ENCODE results near the gene TBPL2.

GRCh38 chr14:55404173-55404854 lies 36.1 kb downstream of the TBPL2 start:
- TF ChIP-seq SP1 (IDR thresholded peaks at IDR 0.05; ENCODE audit: low read depth) (no peak), CTCF (IDR thresholded peaks at IDR 0.05 in 2 of 3, conservative IDR thresholded peaks at IDR 0.05 in 1 of 3; ENCODE audit: borderline replicate concordance in 1 of 3, insufficient read depth in 1 of 3, low read depth in 2 of 3, low read length in 2 of 3) (no peak), JUND (IDR thresholded peaks at IDR 0.05) (no peak), POLR2A (IDR thresholded peaks at IDR 0.05; ENCODE audit: borderline replicate concordance, extremely low read depth, insufficient read depth, insufficient read length) (no peak), YY1 (IDR thresholded peaks at IDR 0.05; ENCODE audit: extremely low read depth, insufficient replicate concordance, low read depth, low read length) (no peak), EZH2phosphoT487 (IDR thresholded peaks at IDR 0.05; ENCODE audit: borderline replicate concordance) (no peak), POLR2AphosphoS5 (IDR thresholded peaks at IDR 0.05; ENCODE audit: low read depth, low read length) (no peak), EGR1 (IDR thresholded peaks at IDR 0.05; ENCODE audit: low read depth) (no peak)
- TF ChIP-seq, protein P1, sequence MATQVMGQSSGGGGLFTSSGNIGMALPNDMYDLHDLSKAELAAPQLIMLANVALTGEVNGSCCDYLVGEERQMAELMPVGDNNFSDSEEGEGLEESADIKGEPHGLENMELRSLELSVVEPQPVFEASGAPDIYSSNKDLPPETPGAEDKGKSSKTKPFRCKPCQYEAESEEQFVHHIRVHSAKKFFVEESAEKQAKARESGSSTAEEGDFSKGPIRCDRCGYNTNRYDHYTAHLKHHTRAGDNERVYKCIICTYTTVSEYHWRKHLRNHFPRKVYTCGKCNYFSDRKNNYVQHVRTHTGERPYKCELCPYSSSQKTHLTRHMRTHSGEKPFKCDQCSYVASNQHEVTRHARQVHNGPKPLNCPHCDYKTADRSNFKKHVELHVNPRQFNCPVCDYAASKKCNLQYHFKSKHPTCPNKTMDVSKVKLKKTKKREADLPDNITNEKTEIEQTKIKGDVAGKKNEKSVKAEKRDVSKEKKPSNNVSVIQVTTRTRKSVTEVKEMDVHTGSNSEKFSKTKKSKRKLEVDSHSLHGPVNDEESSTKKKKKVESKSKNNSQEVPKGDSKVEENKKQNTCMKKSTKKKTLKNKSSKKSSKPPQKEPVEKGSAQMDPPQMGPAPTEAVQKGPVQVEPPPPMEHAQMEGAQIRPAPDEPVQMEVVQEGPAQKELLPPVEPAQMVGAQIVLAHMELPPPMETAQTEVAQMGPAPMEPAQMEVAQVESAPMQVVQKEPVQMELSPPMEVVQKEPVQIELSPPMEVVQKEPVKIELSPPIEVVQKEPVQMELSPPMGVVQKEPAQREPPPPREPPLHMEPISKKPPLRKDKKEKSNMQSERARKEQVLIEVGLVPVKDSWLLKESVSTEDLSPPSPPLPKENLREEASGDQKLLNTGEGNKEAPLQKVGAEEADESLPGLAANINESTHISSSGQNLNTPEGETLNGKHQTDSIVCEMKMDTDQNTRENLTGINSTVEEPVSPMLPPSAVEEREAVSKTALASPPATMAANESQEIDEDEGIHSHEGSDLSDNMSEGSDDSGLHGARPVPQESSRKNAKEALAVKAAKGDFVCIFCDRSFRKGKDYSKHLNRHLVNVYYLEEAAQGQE (IDR thresholded peaks at IDR 0.05; ENCODE audit: low read depth): no peak
